GM18951 (cell line): ENCODE results near the gene LPAR2.

Experiments used
- POLR2A ChIP-seq: IDR thresholded peaks from 4 replicates; pipeline ENCODE4 v1.6.1; 2011; ENCODE audit warnings: mild to moderate bottlenecking; ENCODE audit not compliant: insufficient read length, insufficient read depth; ENCODE audit errors: extremely low read depth
- in situ Hi-C: fragments of 300-500 bp; cut with MboI; formaldehyde crosslinking; loops from one replicate; pipeline ENCODE4 v1.12.0; 2022; ENCODE audit warnings: low sequenced_read_pairs, mixed read lengths, inconsistent platforms; ENCODE audit not compliant: unreplicated experiment

The LPAR2 gene

GRCh38 chr19:19657397-19657783 lies 29.4 kb upstream of the LPAR2 start:
- in situ Hi-C loops, result no loop called here
- TF ChIP-seq POLR2A, result no peak

DNA sequence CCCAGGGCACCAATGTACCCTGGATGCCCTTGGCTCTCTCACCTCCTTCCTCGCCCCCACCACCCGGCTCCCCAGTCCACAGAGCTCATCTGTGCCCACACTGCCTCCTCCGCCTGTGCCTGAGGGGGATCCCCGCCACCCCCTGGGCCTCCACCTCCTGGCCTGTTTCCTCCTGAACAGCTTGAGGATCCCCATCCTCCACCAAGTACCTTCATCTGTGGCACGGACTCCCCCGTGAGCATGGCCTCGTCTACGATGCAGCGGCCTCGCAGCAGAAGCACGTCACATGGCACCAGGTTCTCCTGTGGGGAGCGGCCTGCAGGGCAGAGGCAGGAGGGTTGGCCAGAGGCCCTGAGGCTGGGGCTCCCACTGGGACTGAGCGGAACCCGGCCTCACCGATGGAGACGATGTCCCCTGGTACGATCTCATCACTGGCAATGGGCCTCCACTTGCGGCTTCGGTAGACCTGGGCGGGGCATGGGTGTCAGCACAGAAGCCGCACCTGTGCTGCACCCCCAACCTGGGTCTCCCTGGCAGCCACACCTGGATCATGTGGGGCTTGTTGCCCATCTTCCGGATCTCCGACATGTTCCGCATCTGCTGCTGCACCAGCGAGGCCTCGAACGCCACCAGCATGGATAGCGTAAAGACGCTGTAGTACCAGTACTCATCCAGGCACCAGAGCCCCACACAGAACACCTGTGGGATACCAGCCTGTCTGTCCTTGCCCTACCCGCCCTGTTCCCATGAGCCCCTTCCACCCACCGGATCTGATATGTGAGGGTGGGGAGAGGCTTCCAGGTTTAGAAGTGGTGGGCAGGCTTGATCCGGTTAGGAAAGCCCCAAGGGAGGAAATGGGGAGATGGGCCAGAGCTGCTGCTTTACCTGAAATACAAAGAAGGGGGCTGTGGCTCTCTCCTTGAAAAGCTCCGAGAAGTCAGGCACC lies 28.7 kb upstream of the LPAR2 start:
- in situ Hi-C loops, result no loop called here
- no peak for TF ChIP-seq POLR2A

DNA sequence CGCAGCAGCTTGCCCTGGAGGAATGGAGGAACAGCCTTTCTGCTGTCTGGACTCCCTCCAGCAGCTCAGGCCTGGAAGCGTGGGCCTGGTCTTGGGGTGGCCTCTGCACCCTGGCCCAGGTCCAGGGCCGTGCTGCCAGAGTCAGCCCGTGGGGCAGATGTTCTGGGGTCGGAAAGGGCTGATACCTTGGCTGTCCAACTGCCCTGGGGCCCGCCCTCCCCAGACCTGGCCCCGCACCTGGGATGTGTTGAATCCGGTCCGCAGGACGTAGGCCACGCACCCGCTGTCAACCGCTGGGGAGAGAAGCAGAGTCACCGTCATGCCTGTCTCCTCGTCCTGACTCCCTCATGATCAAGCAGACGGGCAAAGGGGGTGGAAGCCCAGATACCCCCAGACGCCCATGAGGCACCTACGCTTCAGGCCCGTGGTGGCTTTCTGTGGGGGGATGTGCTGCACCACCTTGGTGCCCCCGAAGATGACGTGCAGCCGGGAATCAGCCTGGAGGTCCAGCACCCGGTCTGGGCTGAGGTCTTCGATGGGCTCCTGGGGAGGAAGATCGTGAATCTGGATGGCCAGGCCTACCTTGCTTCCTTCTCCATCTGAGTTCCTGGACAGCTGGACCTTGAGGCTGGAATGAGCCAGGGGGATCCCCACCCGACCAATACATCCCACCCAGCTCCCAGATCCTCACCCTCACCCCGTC lies 27.8 kb upstream of the LPAR2 start:
- TF ChIP-seq POLR2A, result no peak
- in situ Hi-C loops, result no loop called here

- in situ Hi-C loops, result no loop called here
- TF ChIP-seq POLR2A, result no peak
These were observed 27.1 kb upstream of the LPAR2 start for GRCh38 chr19:19655051-19655594.

- in situ Hi-C loops, result no loop called here
- TF ChIP-seq POLR2A, result no peak
These were observed 26.4 kb upstream of the LPAR2 start for GRCh38 chr19:19654441-19654840.

- in situ Hi-C loops, result no loop called here
These were observed 25.7 kb upstream of the LPAR2 start for GRCh38 chr19:19653597-19654147.

DNA sequence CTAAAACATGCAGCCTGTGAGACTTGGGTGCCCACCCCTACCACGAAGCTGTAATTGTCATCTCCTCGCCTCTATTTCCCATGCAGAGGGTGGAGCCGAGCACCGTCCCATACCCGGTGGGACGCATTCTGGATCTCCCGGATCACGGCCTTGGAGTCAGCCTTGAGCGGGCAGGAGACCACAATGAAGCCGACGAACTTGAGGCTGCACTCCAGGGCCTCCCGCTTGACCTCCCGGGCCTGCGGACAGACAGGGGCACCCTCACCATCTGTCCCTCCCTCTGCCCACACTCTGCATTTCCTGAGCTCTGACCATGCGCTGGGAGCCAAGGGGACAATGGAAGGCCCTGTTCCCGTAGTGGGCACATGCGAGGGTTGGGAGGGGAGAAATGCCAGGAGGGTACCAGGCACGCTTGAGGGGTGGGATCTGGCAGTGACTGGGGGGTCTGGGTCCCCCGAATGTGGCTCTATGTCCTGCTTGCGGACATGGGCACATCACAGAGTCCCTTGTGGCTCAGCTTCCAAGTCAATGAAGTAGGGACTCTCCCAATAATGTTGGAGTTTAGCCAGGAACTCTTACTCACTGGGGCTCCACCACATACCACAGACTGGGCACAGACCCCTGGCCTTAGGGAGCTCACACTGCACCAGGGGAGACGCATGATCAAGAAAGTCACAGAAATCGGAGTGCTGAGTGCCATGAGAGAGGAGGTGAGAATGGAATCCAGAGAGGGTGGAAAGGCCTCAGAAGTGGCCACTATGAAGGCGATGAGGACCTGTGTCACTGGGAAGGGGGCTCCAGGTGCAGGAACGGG lies 24.7 kb upstream of the LPAR2 start:
- in situ Hi-C loops, result no loop called here
- no peak for TF ChIP-seq POLR2A

More at GRCh38 chr19:19653597-19654147, 25.7 kb upstream of the LPAR2 start:
- no peak for TF ChIP-seq POLR2A

DNA sequence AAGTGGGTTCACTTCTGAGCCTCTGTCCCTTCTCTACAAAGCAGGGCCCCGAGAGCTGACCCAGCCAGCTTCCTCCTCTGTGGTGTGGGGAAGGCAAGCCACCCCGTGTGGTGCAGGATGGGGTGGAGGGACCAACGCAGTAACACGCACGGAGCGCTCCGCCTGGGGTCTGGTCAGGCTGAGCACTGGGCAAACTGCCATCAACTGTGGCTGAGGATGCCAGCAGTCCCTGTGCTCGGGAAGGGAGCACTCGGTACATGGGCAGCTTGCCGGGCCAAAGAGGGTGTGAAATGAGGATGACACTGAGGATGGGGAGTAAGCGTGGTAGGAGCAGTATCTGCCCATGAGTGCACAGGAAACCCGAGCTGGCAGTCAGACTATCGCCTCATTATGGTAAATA lies 23.1 kb upstream of the LPAR2 start:
- peak; percentile 14 for TF ChIP-seq POLR2A
- in situ Hi-C loops, result no loop called here

DNA sequence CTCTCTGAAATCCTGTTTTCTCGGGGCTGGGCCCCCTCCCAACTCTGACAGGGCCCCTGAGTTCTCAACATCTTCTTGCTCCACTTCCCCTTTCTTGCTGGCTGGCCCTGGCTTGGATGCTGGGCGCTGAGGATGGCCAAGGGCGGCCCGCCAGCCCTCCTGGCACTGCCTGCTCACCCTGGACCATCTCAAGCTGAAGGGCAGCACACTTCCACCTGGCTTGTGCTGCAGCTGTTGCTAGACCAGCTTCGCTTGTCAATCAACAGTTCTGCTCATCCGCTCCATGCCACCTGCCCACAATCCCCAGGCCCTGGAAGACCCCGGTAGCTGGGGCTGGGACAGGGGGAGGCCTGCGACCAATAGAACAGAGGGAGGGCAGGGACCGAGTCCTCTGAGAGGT lies 22.3 kb upstream of the LPAR2 start:
- in situ Hi-C loops, result no loop called here
- peak; percentile 17 for TF ChIP-seq POLR2A

- no peak for TF ChIP-seq POLR2A
- in situ Hi-C loops, result loop anchor here (25.0 kb wide), 1 partner anchor 287 kb away; no protein-coding TSS in a partner anchor
These were observed 21.6 kb upstream of the LPAR2 start for GRCh38 chr19:19649580-19649995.

GRCh38 chr19:19649155-19649554 lies 21.1 kb upstream of the LPAR2 start:
- no peak for TF ChIP-seq POLR2A
- in situ Hi-C loops, result loop anchor here (25.0 kb wide), 1 partner anchor 287 kb away; no protein-coding TSS in a partner anchor
